ENCODE measurements around the gene ADM. TPM values are rescaled to one million over a fixed set of nuclear protein-coding genes. Genes with fewer than 3 reads are reported as not detected.
"Not testable (repeated sequence)": the region's sequence is repeated elsewhere in the genome, so short reads cannot be mapped to it uniquely, and the experiment has no call there.

The ADM gene
- total and polyA plus RNA-seq, 2 donors (not counting 3 experiments of a cell fraction or from before 2014, with no cell fraction given) = 45.3 to 55.5 TPM

DNA sequence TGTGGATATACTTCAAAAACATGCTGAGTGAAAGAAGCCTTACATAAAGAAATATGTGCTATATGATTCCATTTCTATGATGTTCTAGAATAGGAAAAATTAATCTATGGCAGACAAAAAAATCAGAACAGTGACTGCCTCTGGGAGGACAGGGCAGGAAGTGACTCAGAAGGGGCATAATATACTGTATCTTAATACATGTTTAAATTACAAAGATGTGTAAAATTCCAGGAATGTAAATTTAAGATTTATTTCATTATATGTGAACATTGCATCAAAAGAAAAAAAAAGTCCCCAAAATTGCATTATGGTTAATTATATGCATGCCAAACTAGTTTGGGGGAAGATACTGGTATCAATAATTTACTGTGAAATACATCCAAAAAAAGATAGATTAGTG, 43.1 kb upstream of the ADM start:
- Histone ChIP-seq H3K9ac (replicated peaks; ENCODE audit: extremely low read depth, insufficient read depth, low read length) (no peak overlapping the region), H3K4me2 (ENCODE audit: insufficient read depth, low read length) (peak overlapping the region; percentile 55), H3K4me3 (replicated peaks in 1 of 3; ENCODE audit: insufficient read depth in 1 of 3, low read depth in 1 of 3, low read length in 3 of 3) (no peak overlapping the region), H3K36me3 (ENCODE audit: control insufficient read depth in 2 of 2, extremely low read depth in 1 of 2, insufficient read depth in 2 of 2, low read length in 2 of 2) (no peaks in the 10 kb centered on the region), H3K9me1 (replicated peaks; ENCODE audit: control insufficient read depth, extremely low read depth, insufficient read depth, low read length) (no peaks in the 10 kb centered on the region), H3K79me2 (ENCODE audit: control insufficient read depth, insufficient read depth, low read length) (peaks cover 46% of the 10 kb centered on the region), H3K27ac (ENCODE audit: insufficient read depth, low read depth, low read length) (no peak overlapping the region), H2AFZ (ENCODE audit: low read depth, low read length) (no peak overlapping the region), H3K27me3 (ENCODE audit: control insufficient read depth in 2 of 2, insufficient read depth in 2 of 2, low read length in 2 of 2) (no peaks in the 10 kb centered on the region), H4K20me1 (replicated peaks; ENCODE audit: control insufficient read depth, extremely low read depth, insufficient read depth, low read length) (no peaks in the 10 kb centered on the region), H3K4me1 (ENCODE audit: control insufficient read depth, extremely low read depth, insufficient read depth, low read length) (peaks cover 12% of the 10 kb centered on the region), H3K9me3 (replicated peaks; ENCODE audit: control insufficient read depth, insufficient read depth, low read length) (no peaks in the 10 kb centered on the region)
- no TSS peak for BruUV-seq (replicated peaks)
- TF ChIP-seq JUN (IDR thresholded peaks at IDR 0.05; ENCODE audit: borderline replicate concordance, insufficient read depth, insufficient read length, low read depth) = peak; percentile 54
- TF ChIP-seq FOS (IDR thresholded peaks at IDR 0.05; ENCODE audit: borderline replicate concordance, insufficient read depth, low read length) = peak; percentile 60
- TF ChIP-seq MYC (IDR thresholded peaks at IDR 0.05; ENCODE audit: low read depth, low read length) = no peak
- ChIA-PET CTCF (no interaction called here), POLR2A (no interaction called here)
- intact Hi-C loops (cut with micrococcal nuclease) = no loop called here
- DNase-seq (ENCODE audit: low read depth, low spot score) (peak; percentile 21), FAIRE-seq (no peak)
- dilution Hi-C loops (cut with MboI; ENCODE audit: extremely low pct_ligation_motif_present, low sequenced_read_pairs) = no loop called here

GRCh38 chr11:10263929-10264328, 40.9 kb upstream of the ADM start:
- Histone ChIP-seq H3K27me3 (ENCODE audit: control insufficient read depth in 2 of 2, insufficient read depth in 2 of 2, low read length in 2 of 2) (no peaks in the 10 kb centered on the region), H3K36me3 (ENCODE audit: control insufficient read depth in 2 of 2, extremely low read depth in 1 of 2, insufficient read depth in 2 of 2, low read length in 2 of 2) (no peaks in the 10 kb centered on the region), H3K9me3 (replicated peaks; ENCODE audit: control insufficient read depth, insufficient read depth, low read length) (no peaks in the 10 kb centered on the region), H2AFZ (ENCODE audit: low read depth, low read length) (no peak overlapping the region), H3K79me2 (ENCODE audit: control insufficient read depth, insufficient read depth, low read length) (peaks cover 40% of the 10 kb centered on the region), H3K4me1 (ENCODE audit: control insufficient read depth, extremely low read depth, insufficient read depth, low read length) (peaks cover 12% of the 10 kb centered on the region), H3K9ac (replicated peaks; ENCODE audit: extremely low read depth, insufficient read depth, low read length) (no peak overlapping the region), H3K4me3 (replicated peaks in 1 of 3; ENCODE audit: insufficient read depth in 1 of 3, low read depth in 1 of 3, low read length in 3 of 3) (no peak overlapping the region), H4K20me1 (replicated peaks; ENCODE audit: control insufficient read depth, extremely low read depth, insufficient read depth, low read length) (no peaks in the 10 kb centered on the region), H3K4me2 (ENCODE audit: insufficient read depth, low read length) (no peak overlapping the region), H3K27ac (ENCODE audit: insufficient read depth, low read depth, low read length) (no peak overlapping the region), H3K9me1 (replicated peaks; ENCODE audit: control insufficient read depth, extremely low read depth, insufficient read depth, low read length) (no peaks in the 10 kb centered on the region)
- TF ChIP-seq MYC (IDR thresholded peaks at IDR 0.05; ENCODE audit: low read depth, low read length) (no peak), POLR2A (IDR thresholded peaks at IDR 0.05; ENCODE audit: low read depth, low read length) (no peak), FOS (IDR thresholded peaks at IDR 0.05; ENCODE audit: borderline replicate concordance, insufficient read depth, low read length) (no peak), EZH2 (IDR thresholded peaks at IDR 0.05; ENCODE audit: borderline replicate concordance, low read depth, low read length, severe bottlenecking) (no peak), GATA2 (IDR thresholded peaks at IDR 0.05; ENCODE audit: insufficient read depth, insufficient read length, low read depth, low read length) (no peak), POLR2AphosphoS5 (IDR thresholded peaks at IDR 0.05; ENCODE audit: insufficient read depth, low read depth, low read length) (no peak), JUN (IDR thresholded peaks at IDR 0.05; ENCODE audit: borderline replicate concordance, insufficient read depth, insufficient read length, low read depth) (no peak), CTCF (IDR thresholded peaks at IDR 0.05; ENCODE audit: extremely low read depth in 1 of 2, insufficient read depth in 1 of 2, low read depth in 1 of 2, low read length in 2 of 2) (no peak)
- TF ChIP-seq, protein P1, sequence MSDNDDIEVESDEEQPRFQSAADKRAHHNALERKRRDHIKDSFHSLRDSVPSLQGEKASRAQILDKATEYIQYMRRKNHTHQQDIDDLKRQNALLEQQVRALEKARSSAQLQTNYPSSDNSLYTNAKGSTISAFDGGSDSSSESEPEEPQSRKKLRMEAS (IDR thresholded peaks at IDR 0.05; ENCODE audit: insufficient read depth, insufficient read length) = no peak
- ChIA-PET POLR2A (no interaction called here), CTCF (interaction anchor here (1.0 to 1.3 kb wide), 2 partner anchors 19 to 261 kb away, joined by 3 read pairs; no protein-coding TSS in a partner anchor)
- FAIRE-seq = no peak
- dilution Hi-C loops (cut with MboI; ENCODE audit: extremely low pct_ligation_motif_present, low sequenced_read_pairs) = no loop called here
- no peak for DNase-seq (ENCODE audit: low read depth, low spot score)
- no TSS peak for BruUV-seq (replicated peaks)
- intact Hi-C loops (cut with micrococcal nuclease) = no loop called here

- peaks cover 12% of the 10 kb centered on the region for H3K4me1 ChIP-seq (ENCODE audit: control insufficient read depth, extremely low read depth, insufficient read depth, low read length)
- POLR2A ChIA-PET; H2AFZ ChIP-seq (ENCODE audit: low read depth, low read length); H3K4me3 ChIP-seq (replicated peaks in 1 of 3; ENCODE audit: insufficient read depth in 1 of 3, low read depth in 1 of 3, low read length in 3 of 3); FAIRE-seq; H3K9me3 ChIP-seq (replicated peaks; ENCODE audit: control insufficient read depth, insufficient read depth, low read length); H3K27ac ChIP-seq (ENCODE audit: insufficient read depth, low read depth, low read length); H3K9ac ChIP-seq (replicated peaks; ENCODE audit: extremely low read depth, insufficient read depth, low read length); DNase-seq (ENCODE audit: low read depth, low spot score); H3K4me2 ChIP-seq (ENCODE audit: insufficient read depth, low read length); intact Hi-C loops (cut with micrococcal nuclease); CTCF ChIA-PET; H3K36me3 ChIP-seq (ENCODE audit: control insufficient read depth in 2 of 2, extremely low read depth in 1 of 2, insufficient read depth in 2 of 2, low read length in 2 of 2); dilution Hi-C loops (cut with MboI; ENCODE audit: extremely low pct_ligation_motif_present, low sequenced_read_pairs); BruUV-seq (replicated peaks); H3K27me3 ChIP-seq (ENCODE audit: control insufficient read depth in 2 of 2, insufficient read depth in 2 of 2, low read length in 2 of 2); H4K20me1 ChIP-seq (replicated peaks; ENCODE audit: control insufficient read depth, extremely low read depth, insufficient read depth, low read length); H3K9me1 ChIP-seq (replicated peaks; ENCODE audit: control insufficient read depth, extremely low read depth, insufficient read depth, low read length): not testable (repeated sequence)
- H3K79me2 ChIP-seq (ENCODE audit: control insufficient read depth, insufficient read depth, low read length) = peaks cover 41% of the 10 kb centered on the region
These were observed 40.2 kb upstream of the ADM start for GRCh38 chr11:10264716-10265115.

Data from endothelial cell of umbilical vein (primary cell).